IPS-18a (cell line): ENCODE measurements around the gene SFMBT1.

ENCODE experiments used
- H3K27ac ChIP-seq: one replicate; pipeline ENCODE4 v1.5.1; 2013; ENCODE audit warnings: low read length
- H3K27me3 ChIP-seq: one replicate; pipeline ENCODE4 v1.6.1; 2013; ENCODE audit warnings: mild to moderate bottlenecking, low read length; ENCODE audit not compliant: control insufficient read depth, insufficient read depth
- H3K36me3 ChIP-seq: one replicate; pipeline ENCODE4 v1.6.1; 2013; ENCODE audit warnings: low read depth, low read length; ENCODE audit not compliant: control insufficient read depth
- H3K4me1 ChIP-seq: one replicate; pipeline ENCODE4 v1.6.1; 2013; ENCODE audit warnings: low read depth, low read length; ENCODE audit not compliant: control insufficient read depth
- H3K4me3 ChIP-seq: one replicate; pipeline ENCODE4 v1.5.1; 2013; ENCODE audit warnings: low read length
- H3K9ac ChIP-seq: one replicate; pipeline ENCODE4 v1.6.1; 2013; ENCODE audit warnings: mild to moderate bottlenecking, low read length, moderate library complexity
- H3K9me3 ChIP-seq: one replicate; pipeline ENCODE4 v1.6.1; 2013; ENCODE audit warnings: low read depth, low read length; ENCODE audit not compliant: control insufficient read depth

SFMBT1 gene

GRCh38 chr3:52897130-52898122 lies 148.4 kb downstream of the SFMBT1 start, which contains the start of gene STIMATE:
Gene STIMATE, minus strand, starts transcription at chr3:52897548. Its CDS starts 98 bp downstream, at chr3:52897450.
- H3K9ac ChIP-seq: peak within 1 kb of the TSS; percentile 53
- H3K27me3 ChIP-seq: no peaks in the 10 kb centered on the region
- peaks cover 10% of the 10 kb centered on the region for H3K4me1 ChIP-seq
- H3K4me3 ChIP-seq: peak within 1 kb of the TSS; percentile 93
- no peaks in the 10 kb centered on the region for H3K9me3 ChIP-seq
- H3K27ac ChIP-seq: no peak within 1 kb of the TSS
- no peaks in the 10 kb centered on the region for H3K36me3 ChIP-seq

DNA sequence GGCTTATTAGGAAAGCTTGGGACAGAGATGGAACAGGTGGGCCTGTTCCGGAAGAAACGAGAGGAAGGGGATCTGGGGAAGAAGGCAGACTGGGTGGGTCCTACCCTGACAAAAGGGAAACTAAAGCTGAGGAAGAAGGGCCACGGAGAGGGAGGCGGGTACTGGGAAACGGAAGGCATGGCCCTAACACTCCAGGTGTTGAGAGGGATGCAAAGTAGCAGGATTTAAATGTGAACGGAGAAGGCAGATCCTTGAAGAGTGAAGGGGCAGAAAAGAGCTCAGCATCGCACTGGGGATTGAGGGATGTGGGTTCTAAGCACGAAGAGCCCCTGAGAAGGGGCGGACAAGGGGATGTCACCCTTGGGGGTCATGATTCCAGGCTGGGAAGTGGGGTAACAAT lies 149.3 kb downstream of the SFMBT1 start:
- no peaks in the 10 kb centered on the region for H3K36me3 ChIP-seq
- H3K9ac ChIP-seq: peak overlapping the region; percentile 53
- H3K9me3 ChIP-seq: no peaks in the 10 kb centered on the region
- no peaks in the 10 kb centered on the region for H3K27me3 ChIP-seq
- H3K4me1 ChIP-seq: peaks cover 10% of the 10 kb centered on the region
- H3K27ac ChIP-seq: no peak overlapping the region
- peak overlapping the region; percentile 93 for H3K4me3 ChIP-seq

DNA sequence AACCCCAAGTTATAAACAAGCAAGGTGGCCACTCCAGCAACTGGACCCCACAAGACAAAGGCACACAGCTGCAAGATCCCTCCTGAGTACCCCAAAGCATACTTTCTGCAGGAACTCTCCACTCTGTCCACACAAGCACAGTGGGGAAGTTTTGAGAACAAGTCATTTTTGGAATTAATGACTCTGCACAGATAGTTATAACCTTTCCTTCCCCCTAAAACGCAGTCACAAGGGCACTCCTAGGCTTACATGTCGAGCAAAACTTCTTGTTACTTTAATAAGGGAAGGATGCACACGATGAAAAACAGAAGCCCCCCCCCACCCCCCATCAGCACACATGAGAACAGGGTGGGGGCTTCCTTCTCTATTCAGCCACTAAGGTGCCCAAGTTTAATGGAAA lies 149.7 kb downstream of the SFMBT1 start:
- peak overlapping the region; percentile 53 for H3K9ac ChIP-seq
- peak overlapping the region; percentile 93 for H3K4me3 ChIP-seq
- peaks cover 10% of the 10 kb centered on the region for H3K4me1 ChIP-seq

DNA sequence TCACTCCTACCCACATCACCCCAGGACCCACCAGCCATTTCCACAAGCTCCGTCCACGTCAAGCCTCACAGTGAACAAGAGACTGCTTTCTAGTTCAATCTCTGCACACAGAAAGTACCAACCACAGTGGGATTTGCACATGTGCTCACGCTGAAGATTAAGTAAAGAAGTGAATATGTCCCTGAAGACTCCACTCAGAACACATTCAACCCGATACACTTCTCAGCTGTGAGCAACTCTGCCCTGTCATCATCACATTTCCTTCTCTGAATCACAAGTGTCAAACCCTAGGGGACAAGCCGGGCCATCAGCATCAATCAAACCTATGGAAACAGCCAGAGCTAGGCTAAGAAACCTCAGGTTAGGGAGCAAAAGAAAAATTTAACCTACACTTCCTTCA lies 150.5 kb downstream of the SFMBT1 start:
- no peaks in the 10 kb centered on the region for H3K27me3 ChIP-seq
- no peak overlapping the region for H3K27ac ChIP-seq
- H3K36me3 ChIP-seq: no peaks in the 10 kb centered on the region
- peak overlapping the region; percentile 93 for H3K4me3 ChIP-seq
- H3K9me3 ChIP-seq: no peaks in the 10 kb centered on the region
- H3K9ac ChIP-seq: no peak overlapping the region
- H3K4me1 ChIP-seq: peaks cover 10% of the 10 kb centered on the region

More for the DNA sequence above, 149.7 kb downstream of the SFMBT1 start:
- Histone ChIP-seq H3K9me3 (no peaks in the 10 kb centered on the region), H3K27me3 (no peaks in the 10 kb centered on the region), H3K27ac (no peak overlapping the region), H3K36me3 (no peaks in the 10 kb centered on the region)

DNA sequence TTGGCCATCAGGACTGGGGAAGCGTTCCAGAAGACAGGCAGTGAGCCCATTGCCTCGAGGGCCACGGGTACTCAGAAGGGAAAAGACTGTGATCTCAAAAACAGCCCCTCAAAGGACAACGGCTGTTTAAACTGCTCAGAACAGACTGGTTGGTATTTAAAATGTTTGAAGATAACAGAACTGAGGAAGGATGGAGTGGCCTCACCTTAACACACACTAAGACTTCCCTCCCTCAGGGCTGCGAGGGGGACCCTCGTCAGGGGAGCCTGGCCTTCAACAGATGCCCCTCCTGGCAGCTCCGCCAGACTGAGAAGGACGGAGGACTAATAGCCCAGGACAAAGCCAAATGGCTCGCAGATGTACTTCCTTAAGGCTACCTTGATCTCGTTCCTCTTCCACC lies 151.1 kb downstream of the SFMBT1 start:
- H3K4me3 ChIP-seq: no peak overlapping the region
- no peaks in the 10 kb centered on the region for H3K36me3 ChIP-seq
- no peak overlapping the region for H3K9ac ChIP-seq
- H3K4me1 ChIP-seq: peaks cover 10% of the 10 kb centered on the region
- no peaks in the 10 kb centered on the region for H3K27me3 ChIP-seq
- H3K9me3 ChIP-seq: no peaks in the 10 kb centered on the region
- H3K27ac ChIP-seq: no peak overlapping the region

GRCh38 chr3:52893723-52894122 lies 152.2 kb downstream of the SFMBT1 start:
- no peak overlapping the region for H3K9ac ChIP-seq
- no peak overlapping the region for H3K4me3 ChIP-seq
- no peak overlapping the region for H3K27ac ChIP-seq
- H3K27me3 ChIP-seq: no peaks in the 10 kb centered on the region
- peaks cover 10% of the 10 kb centered on the region for H3K4me1 ChIP-seq
- no peaks in the 10 kb centered on the region for H3K36me3 ChIP-seq
- H3K9me3 ChIP-seq: no peaks in the 10 kb centered on the region

- H3K4me3 ChIP-seq: no peak overlapping the region
- H3K9me3 ChIP-seq: no peaks in the 10 kb centered on the region
- H3K27me3 ChIP-seq: no peaks in the 10 kb centered on the region
- H3K9ac ChIP-seq: no peak overlapping the region
- no peaks in the 10 kb centered on the region for H3K36me3 ChIP-seq
- H3K4me1 ChIP-seq: peaks cover 8% of the 10 kb centered on the region
- no peak overlapping the region for H3K27ac ChIP-seq
Measured at GRCh38 chr3:52892625-52893311, 153.1 kb downstream of the SFMBT1 start.

DNA sequence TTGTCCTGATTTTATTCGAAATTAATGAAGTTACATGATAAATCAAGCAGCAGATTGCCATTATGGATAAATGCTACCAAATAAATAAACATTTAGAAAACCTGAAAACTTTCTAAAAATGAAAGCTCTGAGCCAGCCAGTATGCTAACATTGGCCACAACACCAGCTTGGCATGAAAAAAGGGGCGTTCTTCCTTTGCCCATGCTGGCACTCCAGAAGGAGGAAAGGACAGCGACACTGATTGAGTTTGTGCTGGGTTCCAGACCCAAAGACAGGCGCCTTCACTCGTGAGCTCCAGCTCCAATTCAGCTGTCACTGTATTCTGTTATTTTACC lies 153.6 kb downstream of the SFMBT1 start:
- no peak overlapping the region for H3K4me3 ChIP-seq
- H3K9ac ChIP-seq: no peak overlapping the region
- H3K9me3 ChIP-seq: no peaks in the 10 kb centered on the region
- no peaks in the 10 kb centered on the region for H3K36me3 ChIP-seq
- no peak overlapping the region for H3K27ac ChIP-seq
- H3K27me3 ChIP-seq: no peaks in the 10 kb centered on the region
- H3K4me1 ChIP-seq: peaks cover 7% of the 10 kb centered on the region

- Histone ChIP-seq H3K4me3 (no peak overlapping the region), H3K36me3 (no peaks in the 10 kb centered on the region), H3K27me3 (no peaks in the 10 kb centered on the region), H3K9ac (no peak overlapping the region), H3K27ac (no peak overlapping the region), H3K4me1 (peaks cover 7% of the 10 kb centered on the region), H3K9me3 (no peaks in the 10 kb centered on the region)
Measured at GRCh38 chr3:52891615-52892081, 154.2 kb downstream of the SFMBT1 start.

DNA sequence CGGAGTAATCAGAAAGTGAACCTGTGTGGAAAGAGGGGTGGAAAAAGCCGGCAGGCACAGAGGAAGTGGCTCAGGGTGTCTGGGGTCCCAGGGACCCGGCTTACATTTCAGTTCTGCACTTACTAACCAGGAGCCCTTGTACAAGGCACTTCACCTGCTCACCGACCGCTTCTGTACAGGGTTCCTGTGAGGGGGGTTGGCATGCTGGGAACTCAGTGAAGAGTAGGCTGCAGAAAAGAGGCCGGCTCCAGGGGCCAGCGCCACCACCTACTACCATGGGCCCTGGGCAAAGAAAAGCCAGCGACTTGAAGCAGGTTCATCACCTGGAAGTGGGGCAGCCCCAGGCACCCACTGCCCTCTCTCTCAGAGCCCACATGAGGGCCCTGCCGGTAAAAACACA lies 154.7 kb downstream of the SFMBT1 start:
- Histone ChIP-seq H3K9ac (no peak overlapping the region), H3K9me3 (no peaks in the 10 kb centered on the region), H3K36me3 (no peaks in the 10 kb centered on the region), H3K4me1 (peaks cover 3% of the 10 kb centered on the region), H3K4me3 (no peak overlapping the region), H3K27me3 (no peaks in the 10 kb centered on the region), H3K27ac (no peak overlapping the region)

DNA sequence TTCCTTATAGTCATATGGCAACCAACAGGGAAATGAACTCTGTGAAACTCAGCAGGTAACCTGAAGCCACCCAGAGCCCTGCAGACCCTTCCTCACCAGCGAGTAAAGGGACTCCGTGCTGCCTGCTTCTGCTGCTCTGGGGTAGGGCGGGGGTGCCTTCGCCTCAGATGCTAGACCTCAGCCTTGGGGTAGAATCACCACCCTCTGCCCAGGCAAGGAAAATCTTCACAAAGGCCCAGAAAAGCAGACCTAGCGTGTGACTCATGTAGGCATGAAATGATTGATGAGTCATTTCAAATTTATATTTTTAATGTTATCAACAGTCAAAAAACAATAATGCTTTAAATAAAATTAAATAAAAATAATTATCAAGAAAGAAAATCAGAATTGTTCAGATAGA lies 155.1 kb downstream of the SFMBT1 start:
- Histone ChIP-seq H3K27me3 (no peaks in the 10 kb centered on the region), H3K9ac (no peak overlapping the region), H3K4me3 (no peak overlapping the region), H3K9me3 (no peaks in the 10 kb centered on the region), H3K36me3 (no peaks in the 10 kb centered on the region), H3K4me1 (no peaks in the 10 kb centered on the region), H3K27ac (no peak overlapping the region)
